Heart left ventricle (tissue), 16 donors: Measurements from ENCODE around the gene PCCA. TPM values are rescaled to one million over a fixed set of nuclear protein-coding genes. Genes with fewer than 3 reads are reported as not detected.

Experiments used
- ATAC-seq, 4 donors: fragments of 200-7000 bp; cut with Tn5 transposase; one replicate each; pipeline ENCODE4 v1.9.1; 2020 to 2022; ENCODE audit warnings: moderate library complexity in 4 of 4, mild to moderate bottlenecking in 3 of 4, moderate number of reproducible peaks in 1 of 4
- DNase-seq, 5 donors: peaks; one replicate each; pipeline ENCODE4 v3.0.0-alpha.2; 2020
- H3K27ac ChIP-seq, 12 donors: fragments of 200-600 bp; sonication (generic) in 4 of 12; one replicate each; pipeline versions ENCODE4 v1.5.0 to v1.8.0; 2016 to 2022; ENCODE audit warnings: mild to moderate bottlenecking in 2 of 12
- H3K27me3 ChIP-seq, 9 donors: fragments of 200-600 bp; sonication (generic) in 2 of 9; one replicate each; pipeline versions ENCODE4 v1.5.1 to v1.8.0; 2016 to 2022; ENCODE audit warnings: mild to moderate bottlenecking in 3 of 9
- H3K36me3 ChIP-seq, 9 donors: fragments of 200-600 bp; sonication (generic) in 2 of 9; one replicate each; pipeline versions ENCODE4 v1.5.0 to v1.8.0; 2018 to 2022; ENCODE audit warnings: mild to moderate bottlenecking in 2 of 9
- H3K4me1 ChIP-seq, 12 donors: fragments of 200-600 bp; sonication (generic) in 4 of 12; one replicate each; pipeline versions ENCODE4 v1.5.0 to v1.8.0; 2016 to 2022; ENCODE audit warnings: mild to moderate bottlenecking in 3 of 12
- H3K4me3 ChIP-seq, 12 donors: fragments of 200-600 bp; sonication (generic) in 4 of 12; one replicate each; pipeline versions ENCODE4 v1.5.0 to v1.8.0; 2017 to 2022; ENCODE audit warnings: mild to moderate bottlenecking in 9 of 12, moderate library complexity in 4 of 12
- H3K9me3 ChIP-seq, 12 donors: fragments of 200-600 bp; sonication (generic) in 4 of 12; one replicate each; pipeline versions ENCODE4 v1.5.0 to v1.8.0; 2016 to 2022; ENCODE audit warnings: mild to moderate bottlenecking in 1 of 12
- CTCF ChIP-seq, 12 donors: fragments of 200-600 bp; sonication (generic) in 4 of 12; IDR thresholded peaks; one replicate each; pipeline versions ENCODE4 v1.5.0 to v1.8.0; 2018 to 2022; ENCODE audit warnings: antibody characterized with exemption in 12 of 12, mild to moderate bottlenecking in 5 of 12
- POLR2A ChIP-seq, 2 donors: fragments of 450-650 bp; IDR thresholded peaks; one replicate each; pipeline ENCODE4 v1.6.1; 2017; ENCODE audit warnings: antibody characterized with exemption in 2 of 2, mild to moderate bottlenecking in 2 of 2, moderate library complexity in 2 of 2
- WGBS, 4 donors: extraction: QIAGEN DNeasy Blood & Tissue Kit in 2 of 4; methylation state at CpG; one replicate each; pipeline versions ENCODE4 v1.1.5 to v1.1.7; 2013 to 2018; 5-methylcytosine and 5-hydroxymethylcytosine counted together
- intact Hi-C, 10 donors: fragments of 100-400 bp; cut with DNase I; formaldehyde crosslinking; loops; one replicate each; pipeline versions ENCODE4 v1.11.1 to v1.14.2; 2022
- polyA plus RNA-seq, 2 donors: library from polyadenylated mRNA; stranded (reverse); fragments of 200-250 nt; gene quantifications; one replicate each; pipeline ENCODE4 v1.2.3, GENCODE V29; 2013
- total RNA-seq, 9 donors: library from RNA; depleted of rRNA in 2 of 9; stranded (reverse); fragments of >200 nt in 2 of 9; fragmentation: NEBNext Ultra II Directional in 3 of 9; extraction: Animal tissue kit (Norgen Biotek cat#: 25700) in 3 of 9; gene quantifications; one replicate each; pipeline versions ENCODE4 v1.1.0 to v1.2.4, GENCODE V29; 2016 to 2023
- donor health status: ischemic (EF 13 %, LVEDD 7.1; RV severe dilation, severe dysfunction).
- donor health status: healthy with polysubstance abuse.
- donor health status: DM: no; HTN: yes; CAD: no.
- donor health status: DM: no; HTN: no; CAD: no.
- donor health status: ischemic (EF 25% LVEDD 6.9; RV normal size, moderate dysfunction).
- donor health status: ischemic (EF 25% LVEDD 5.7; RV mildly dilated, moderate dysfunction).
- donor health status: healthy.
- donor health status: DM: yes; HTN: yes; CAD: no.
- donor health status: ischemic (EF 35%, LVEDD 5.7; RV mildly dilated, moderate dysfunction).
- donor health status: nonischemic (EF 11% LVEDD 7.7; RV severe dilation, severe dysfunction).
- donor health status: DM: yes; HTN: yes; CAD: no.
- donor health status: PGD.
- donor health status: ischemic (EF 29% LVEDD 5.4; RV normal size, mild dysfunction).
- donor health status: nonischemic (EF 23%, LVEDD 6.1; RV moderate dilation, normal function).

PCCA gene
- total and polyA plus RNA-seq, 11 donors: 25.6 to 67.0 (median 40.9) TPM

DNA sequence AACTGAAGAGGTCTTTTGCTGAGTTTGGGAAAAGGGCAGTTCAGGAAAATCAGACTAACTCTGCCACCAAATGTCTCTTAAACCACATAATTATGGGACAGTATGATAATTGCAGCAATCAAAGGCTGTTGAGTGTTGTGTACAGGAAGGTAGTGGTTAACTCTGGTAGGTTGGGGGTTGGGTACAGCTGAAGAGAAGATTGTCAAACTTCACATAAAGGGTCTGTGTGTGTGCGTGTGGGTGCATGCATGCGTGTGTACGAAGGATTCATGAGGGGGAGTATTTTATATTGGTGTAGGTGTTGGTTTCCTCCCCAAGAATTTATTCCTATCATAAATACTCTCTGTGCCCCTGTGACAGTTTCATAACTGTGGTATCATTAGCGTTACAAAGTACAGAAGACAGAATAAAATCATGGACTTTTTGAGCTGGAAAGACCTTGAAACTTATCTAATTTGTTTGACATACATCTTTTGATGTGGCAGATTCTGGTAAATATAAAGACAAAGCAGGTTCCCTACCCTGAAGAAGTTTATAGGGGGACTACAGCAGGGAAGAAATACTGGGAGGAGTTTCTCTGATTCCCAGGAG, 94.1 kb downstream of the PCCA start:
- ATAC-seq: no peak
- Histone ChIP-seq H3K36me3 (no peaks in the 10 kb centered on the region), H3K27me3 (no peaks in the 10 kb centered on the region), H3K9me3 (no peaks in the 10 kb centered on the region), H3K4me1 (no peaks in the 10 kb centered on the region), H3K27ac (no peak overlapping the region), H3K4me3 (no peak overlapping the region)
- no peak for DNase-seq
- WGBS, 4 donors: 85 to 94% (median 88%) methylated on average over 4 of the region's 4 CpGs
- intact Hi-C loops: no loop called here
- TF ChIP-seq CTCF (IDR thresholded peaks at IDR 0.05) (no peak), POLR2A (IDR thresholded peaks at IDR 0.05) (no peak)

DNA sequence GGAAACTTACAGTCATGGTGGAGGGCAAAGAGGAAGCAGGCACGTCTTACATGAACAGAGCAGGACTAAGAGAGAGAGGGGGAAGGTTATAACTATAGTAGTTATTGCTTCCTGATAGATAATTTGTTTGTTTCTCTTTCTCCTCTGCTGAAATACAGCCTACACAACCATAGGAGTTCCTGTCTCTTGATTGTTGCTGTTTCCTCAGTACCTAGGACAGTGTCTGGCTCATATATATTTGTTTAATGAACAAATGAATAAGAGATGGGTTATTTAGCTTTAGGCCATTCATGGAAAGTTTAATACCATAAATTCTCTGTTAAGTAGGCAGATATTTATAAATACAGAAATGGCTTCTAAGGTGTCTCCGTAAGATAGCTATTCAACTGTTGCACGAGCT, 95.2 kb downstream of the PCCA start:
- 62 to 94% (median 84%) methylated on average over 3 of the region's 3 CpGs for WGBS, 4 donors
- DNase-seq (no peak), ATAC-seq (no peak)

GRCh38 chr13:100195568-100195967, 106.7 kb downstream of the PCCA start:
- Histone ChIP-seq H3K27ac (no peak overlapping the region), H3K9me3 (no peaks in the 10 kb centered on the region), H3K4me1 (peaks cover 0 to 2% (median 0%) of the 10 kb centered on the region in 12 donors), H3K27me3 (no peaks in the 10 kb centered on the region), H3K4me3 (no peak overlapping the region), H3K36me3 (peaks cover 0 to 4% (median 0%) of the 10 kb centered on the region in 9 donors)
- ATAC-seq: no peak
- TF ChIP-seq POLR2A (IDR thresholded peaks at IDR 0.05): no peak
- DNase-seq: no peak
- intact Hi-C loops: no loop called here
- 44 to 61% (median 58%) methylated on average over 1 of the region's 1 CpG for WGBS, 4 donors

More for the DNA sequence above, 95.2 kb downstream of the PCCA start:
- Histone ChIP-seq H3K36me3 (no peaks in the 10 kb centered on the region), H3K27me3 (no peaks in the 10 kb centered on the region), H3K4me1 (no peaks in the 10 kb centered on the region), H3K4me3 (no peak overlapping the region), H3K9me3 (no peaks in the 10 kb centered on the region), H3K27ac (no peak overlapping the region)
- TF ChIP-seq CTCF (IDR thresholded peaks at IDR 0.05) (no peak), POLR2A (IDR thresholded peaks at IDR 0.05) (no peak)
- intact Hi-C loops: no loop called here

GRCh38 chr13:100196375-100196774, 107.5 kb downstream of the PCCA start:
- WGBS, 4 donors: 89 to 92% (median 90%) methylated on average over 3 of the region's 3 CpGs
- intact Hi-C loops: no loop called here

More at GRCh38 chr13:100196375-100196774, 107.5 kb downstream of the PCCA start:
- no peak overlapping the region for H3K4me3 ChIP-seq
- peaks cover 0 to 2% (median 0%) of the 10 kb centered on the region in 12 donors for H3K4me1 ChIP-seq
- H3K27me3 ChIP-seq: no peaks in the 10 kb centered on the region
- no peaks in the 10 kb centered on the region for H3K9me3 ChIP-seq
- H3K36me3 ChIP-seq: peaks cover 0 to 4% (median 0%) of the 10 kb centered on the region in 9 donors
- ATAC-seq (no peak), DNase-seq (no peak)
- no peak overlapping the region for H3K27ac ChIP-seq
- TF ChIP-seq CTCF (IDR thresholded peaks at IDR 0.05): no peak
- no peak for TF ChIP-seq POLR2A (IDR thresholded peaks at IDR 0.05)
